ENCODE measurements around the gene BRIP1. TPM values are rescaled to one million over a fixed set of nuclear protein-coding genes. Genes with fewer than 3 reads are reported as not detected.

BRIP1 gene
- total RNA-seq, 1 experiment from 2014 or later = 20.2 TPM

DNA sequence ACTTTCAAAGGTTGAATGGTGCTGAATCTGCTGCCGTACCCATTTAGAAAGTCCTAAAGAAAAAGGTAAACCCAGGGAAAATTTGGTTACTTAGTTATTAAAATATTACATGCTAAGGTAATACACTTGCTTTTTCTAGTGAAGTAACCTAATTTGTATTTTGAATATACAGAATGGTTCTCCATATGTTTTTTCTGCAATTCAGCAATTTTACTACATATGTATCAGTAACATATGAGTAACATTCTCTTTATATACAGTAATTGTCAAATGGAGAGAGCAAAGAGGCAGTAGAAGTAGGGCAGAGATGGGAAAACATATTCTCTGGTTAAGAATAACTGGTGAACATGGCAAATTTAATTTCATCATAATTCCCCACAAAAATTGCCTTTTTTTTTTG, 177.2 kb downstream of the BRIP1 start:
- Histone ChIP-seq H2AFZ (ENCODE audit: low read length) (no peak overlapping the region), H3K27me3 (ENCODE audit: insufficient read depth, low read length) (no peaks in the 10 kb centered on the region), H4K8ac (replicated peaks; ENCODE audit: insufficient read length, low read depth, low read length) (no peak overlapping the region), H4K20me1 (ENCODE audit: control insufficient read depth, insufficient read depth, insufficient read length) (no peaks in the 10 kb centered on the region), H3K4ac (ENCODE audit: low read depth, low read length) (no peak overlapping the region), H3K79me2 (ENCODE audit: insufficient read depth, low read length) (no peaks in the 10 kb centered on the region), H4K91ac (ENCODE audit: insufficient read length, low read depth, low read length) (no peak overlapping the region), H2BK120ac (ENCODE audit: low read depth, low read length, poor library complexity, severe bottlenecking) (no peak overlapping the region), H3K4me2 (ENCODE audit: insufficient read depth, insufficient read length, low read length) (no peak overlapping the region), H3K27ac (ENCODE audit: insufficient read length, low read depth, low read length) (no peak overlapping the region), H3K4me1 (ENCODE audit: insufficient read depth, low read length) (no peaks in the 10 kb centered on the region), H2BK20ac (ENCODE audit: low read depth, low read length, poor library complexity, severe bottlenecking) (no peak overlapping the region), H2BK5ac (ENCODE audit: insufficient read length, low read length) (no peak overlapping the region), H2BK15ac (ENCODE audit: low read depth, low read length) (no peak overlapping the region), H3K79me1 (ENCODE audit: insufficient read depth, low read depth, low read length, poor library complexity, severe bottlenecking) (no peaks in the 10 kb centered on the region), H3T11ph (ENCODE audit: low read length) (no peak overlapping the region), H3K56ac (ENCODE audit: insufficient read length, low read depth, low read length) (no peak overlapping the region), H3K23ac (ENCODE audit: insufficient read length, low read depth, low read length) (no peak overlapping the region), H3K18ac (ENCODE audit: insufficient read length, low read depth, low read length) (no peak overlapping the region), H3K9me3 (ENCODE audit: control insufficient read depth, low read depth, low read length) (no peaks in the 10 kb centered on the region), H2AK5ac (ENCODE audit: insufficient read length, low read length) (no peak overlapping the region), H3K14ac (ENCODE audit: insufficient read depth, low read length) (no peak overlapping the region), H3K9ac (ENCODE audit: extremely low read depth, insufficient read length, low read length) (no peak overlapping the region), H4K5ac (ENCODE audit: insufficient read length, low read depth, low read length) (no peak overlapping the region), H3K23me2 (ENCODE audit: insufficient read length, low read depth, low read length, poor library complexity, severe bottlenecking) (no peaks in the 10 kb centered on the region), H2BK12ac (ENCODE audit: insufficient read length, low read depth, low read length) (no peak overlapping the region)
- no CpG with 5 or more reads among the region's 1 CpG for WGBS (ENCODE audit: extremely low coverage, insufficient read length, low lambda C conversion rate)
- no peaks in the 10 kb centered on the region for H3K4me1 Mint-ChIP-seq
- no peak overlapping the region for H3K4me3 Mint-ChIP-seq
- no peaks in the 10 kb centered on the region for H3K27me3 Mint-ChIP-seq (ENCODE audit: low read depth)
- no peaks in the 10 kb centered on the region for H3K9me3 Mint-ChIP-seq
- H3K27ac Mint-ChIP-seq = no peak overlapping the region
- no peak for DNase-seq
- H3K36me3 Mint-ChIP-seq (ENCODE audit: insufficient read depth in 1 of 3, low read depth in 3 of 3) = peaks cover 1 to 28% (median 28%) of the 10 kb centered on the region in 3 experiments; a peak in 5 of 7 replicates
- TF ChIP-seq, protein P1, sequence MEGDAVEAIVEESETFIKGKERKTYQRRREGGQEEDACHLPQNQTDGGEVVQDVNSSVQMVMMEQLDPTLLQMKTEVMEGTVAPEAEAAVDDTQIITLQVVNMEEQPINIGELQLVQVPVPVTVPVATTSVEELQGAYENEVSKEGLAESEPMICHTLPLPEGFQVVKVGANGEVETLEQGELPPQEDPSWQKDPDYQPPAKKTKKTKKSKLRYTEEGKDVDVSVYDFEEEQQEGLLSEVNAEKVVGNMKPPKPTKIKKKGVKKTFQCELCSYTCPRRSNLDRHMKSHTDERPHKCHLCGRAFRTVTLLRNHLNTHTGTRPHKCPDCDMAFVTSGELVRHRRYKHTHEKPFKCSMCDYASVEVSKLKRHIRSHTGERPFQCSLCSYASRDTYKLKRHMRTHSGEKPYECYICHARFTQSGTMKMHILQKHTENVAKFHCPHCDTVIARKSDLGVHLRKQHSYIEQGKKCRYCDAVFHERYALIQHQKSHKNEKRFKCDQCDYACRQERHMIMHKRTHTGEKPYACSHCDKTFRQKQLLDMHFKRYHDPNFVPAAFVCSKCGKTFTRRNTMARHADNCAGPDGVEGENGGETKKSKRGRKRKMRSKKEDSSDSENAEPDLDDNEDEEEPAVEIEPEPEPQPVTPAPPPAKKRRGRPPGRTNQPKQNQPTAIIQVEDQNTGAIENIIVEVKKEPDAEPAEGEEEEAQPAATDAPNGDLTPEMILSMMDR (conservative IDR thresholded peaks at IDR 0.05) = no peak
